COLO829 (cell line): Measurements from ENCODE around the gene IGLL1.
"Not testable (repeated sequence)": the region's sequence is repeated elsewhere in the genome, so short reads cannot be mapped to it uniquely, and the experiment has no call there.

Source experiments
- DNase-seq: peaks from one replicate; pipeline ENCODE4 v3.0.0; 2012; ENCODE audit warnings: low spot score

IGLL1 gene

DNA sequence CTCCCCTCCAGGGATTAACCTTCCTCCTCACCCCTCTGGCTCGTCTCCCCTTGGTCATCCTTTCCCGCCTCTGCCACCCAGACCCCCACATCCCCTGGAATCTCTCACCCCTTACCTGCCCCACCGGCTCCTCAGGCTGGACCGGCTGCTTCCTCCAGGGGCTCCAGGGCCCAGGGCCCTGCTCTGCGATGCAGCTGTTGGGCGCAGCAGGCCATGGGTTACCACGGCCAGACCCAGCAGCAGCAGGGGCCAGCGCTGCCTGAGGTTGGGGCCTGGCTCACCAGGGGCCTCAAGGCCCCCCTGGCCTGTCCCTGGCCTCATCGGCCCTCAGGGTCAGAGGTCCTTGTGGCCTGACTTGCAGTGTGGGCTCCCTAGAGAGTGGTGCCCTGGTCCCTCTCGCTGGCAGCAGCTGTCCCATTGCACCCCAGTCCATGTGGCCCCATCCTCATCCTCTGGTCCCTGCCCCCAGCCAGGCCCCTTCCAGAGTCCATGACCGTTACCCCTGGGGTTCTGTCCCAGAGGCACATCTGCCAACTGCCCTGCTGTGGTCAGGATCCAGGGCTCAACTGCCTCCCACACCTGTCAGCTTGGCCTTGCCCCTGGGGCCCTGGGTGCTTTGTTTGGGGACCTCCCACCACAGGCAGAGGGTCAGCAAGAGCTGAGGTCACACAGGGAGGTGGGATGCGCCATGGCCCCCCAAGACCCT lies at the start of gene IGLL1:
Gene IGLL1 (minus strand): TSS at position 421 of the 706 bp plus-strand sequence. CDS start 100 bp downstream, at position 321.
- no peak for DNase-seq

DNA sequence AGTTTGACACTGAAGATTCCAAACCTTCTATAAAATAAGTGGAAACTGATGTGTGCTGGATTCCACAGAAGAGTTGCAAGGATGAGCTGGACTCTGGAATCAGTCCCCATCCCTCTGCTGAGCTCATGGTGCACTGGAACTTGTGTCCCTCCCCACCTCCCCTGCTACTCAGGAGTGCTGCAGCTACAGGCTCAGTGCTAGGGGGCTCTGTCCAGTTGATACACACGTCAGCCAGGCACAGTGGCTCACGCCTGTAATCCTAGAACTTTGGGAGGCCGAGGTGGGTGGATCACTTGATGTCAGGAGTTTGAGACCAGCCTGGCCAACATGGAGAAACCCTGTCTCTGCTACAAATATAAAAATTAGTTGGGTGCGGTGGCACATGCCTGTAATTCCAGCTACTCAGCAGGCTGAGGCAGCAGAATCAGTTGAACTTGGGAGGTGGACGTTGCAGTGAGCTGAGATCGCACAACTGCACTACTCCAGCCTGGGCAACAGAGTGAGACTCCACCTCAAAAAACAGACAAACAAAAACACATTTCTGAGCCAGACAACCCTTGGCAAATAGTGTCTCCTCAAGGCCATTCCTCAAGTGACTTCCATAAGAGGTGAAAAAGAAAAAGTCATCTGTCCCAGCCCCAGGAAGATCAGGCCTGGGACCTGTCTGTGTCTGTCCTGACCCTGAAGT lies 48.1 kb upstream of the IGLL1 start:
- DNase-seq, result not testable (repeated sequence)

DNA sequence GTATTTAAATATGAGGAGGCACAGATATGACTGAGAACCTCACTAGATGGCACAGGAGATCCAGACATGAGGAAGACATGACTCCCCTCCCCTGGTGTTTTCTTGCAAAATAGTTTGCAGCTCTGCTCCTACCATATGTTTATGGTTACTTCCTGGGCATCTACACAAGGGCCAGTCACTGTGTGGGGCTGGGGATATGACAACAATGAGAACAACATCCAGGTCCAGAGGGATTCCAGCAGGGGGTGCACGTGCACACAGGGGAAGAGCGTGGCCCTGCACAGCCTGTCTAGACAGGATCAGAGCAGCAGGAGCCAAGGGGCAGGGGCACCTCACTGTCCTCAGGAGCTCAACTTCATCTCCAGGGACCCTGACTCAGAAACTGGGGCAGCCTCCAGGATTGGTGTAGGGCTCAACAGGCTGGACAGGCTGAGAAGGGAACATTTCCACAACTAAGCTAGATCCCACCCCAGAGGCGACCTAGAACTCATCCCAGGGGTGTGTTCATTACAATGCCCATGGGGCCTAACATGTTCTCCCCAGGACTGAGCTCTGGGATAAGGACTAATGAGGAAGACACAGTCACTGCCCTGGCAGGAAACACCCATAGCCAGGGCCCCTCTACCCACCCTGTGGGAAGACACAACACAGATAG lies 47.4 kb upstream of the IGLL1 start:
- not testable (repeated sequence) for DNase-seq

DNA sequence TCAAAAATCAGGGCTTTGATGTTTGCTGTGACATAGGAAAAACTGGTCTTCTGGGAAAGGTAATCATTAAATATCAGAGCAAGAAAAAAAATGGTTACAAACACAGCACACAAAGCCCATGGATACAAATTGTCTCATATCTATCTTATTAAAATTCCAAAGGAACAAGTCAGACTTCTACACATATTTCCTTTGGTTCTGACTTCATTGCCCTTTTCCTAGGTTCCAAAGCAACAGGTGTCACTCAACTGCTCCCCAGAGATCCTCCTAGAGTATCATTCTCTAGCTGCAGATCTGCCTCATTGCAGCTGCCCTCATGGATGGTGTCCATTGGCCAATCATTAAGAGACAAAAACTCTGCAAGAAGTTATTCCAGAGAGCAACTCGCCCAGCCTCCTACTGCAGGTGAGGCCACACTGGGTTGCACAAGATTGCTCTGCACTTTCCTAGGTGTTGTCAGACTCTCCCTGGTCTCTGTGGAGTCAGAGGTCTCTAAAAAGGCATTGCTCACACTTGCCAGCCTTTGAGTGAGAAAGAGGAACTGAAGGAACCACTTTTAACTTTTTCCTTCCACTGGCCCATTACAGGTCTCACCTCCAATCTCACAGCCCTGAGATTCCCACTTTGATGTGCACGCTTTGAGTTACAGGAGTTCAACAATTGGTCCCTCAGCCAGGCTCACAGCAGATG lies 46.3 kb upstream of the IGLL1 start:
- no peak for DNase-seq

DNA sequence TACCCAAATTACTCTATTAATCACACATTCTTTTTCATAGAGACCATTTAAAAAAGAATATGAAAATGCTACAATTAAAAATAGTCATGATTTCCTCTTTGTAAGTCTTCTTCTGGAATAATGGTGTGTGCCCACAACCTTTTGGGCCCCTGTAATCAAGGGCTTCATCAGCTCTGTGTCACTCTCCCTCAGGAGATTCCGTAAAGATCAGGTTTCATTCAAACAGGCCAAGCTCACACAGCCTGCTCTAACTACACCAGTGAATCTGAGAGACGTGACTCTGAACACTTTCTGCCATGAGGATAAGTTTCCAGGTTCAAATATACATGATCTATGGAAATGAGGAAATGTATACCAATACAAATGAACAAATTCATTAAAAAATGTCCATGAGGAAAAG lies 42.5 kb upstream of the IGLL1 start:
- DNase-seq, result no peak

DNA sequence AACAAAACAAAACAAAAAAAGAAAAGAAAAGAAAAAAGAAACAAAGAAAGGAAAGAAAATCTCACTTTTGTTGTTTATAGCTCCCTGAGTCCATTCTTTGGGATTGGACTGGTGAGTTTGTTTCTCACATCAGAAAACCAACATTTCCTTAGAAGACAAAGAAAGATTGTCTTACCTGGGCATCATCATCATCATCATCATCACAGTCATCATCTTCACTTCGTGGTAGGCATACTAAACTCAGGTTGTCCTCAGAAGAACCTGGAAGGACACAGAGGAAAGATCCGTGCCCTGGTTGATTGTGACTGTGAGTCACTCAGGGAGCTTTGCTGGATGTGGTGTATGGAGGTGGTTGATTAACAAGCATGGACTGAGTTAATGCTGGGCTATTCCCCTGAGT lies 41.8 kb upstream of the IGLL1 start:
- not testable (repeated sequence) for DNase-seq

DNA sequence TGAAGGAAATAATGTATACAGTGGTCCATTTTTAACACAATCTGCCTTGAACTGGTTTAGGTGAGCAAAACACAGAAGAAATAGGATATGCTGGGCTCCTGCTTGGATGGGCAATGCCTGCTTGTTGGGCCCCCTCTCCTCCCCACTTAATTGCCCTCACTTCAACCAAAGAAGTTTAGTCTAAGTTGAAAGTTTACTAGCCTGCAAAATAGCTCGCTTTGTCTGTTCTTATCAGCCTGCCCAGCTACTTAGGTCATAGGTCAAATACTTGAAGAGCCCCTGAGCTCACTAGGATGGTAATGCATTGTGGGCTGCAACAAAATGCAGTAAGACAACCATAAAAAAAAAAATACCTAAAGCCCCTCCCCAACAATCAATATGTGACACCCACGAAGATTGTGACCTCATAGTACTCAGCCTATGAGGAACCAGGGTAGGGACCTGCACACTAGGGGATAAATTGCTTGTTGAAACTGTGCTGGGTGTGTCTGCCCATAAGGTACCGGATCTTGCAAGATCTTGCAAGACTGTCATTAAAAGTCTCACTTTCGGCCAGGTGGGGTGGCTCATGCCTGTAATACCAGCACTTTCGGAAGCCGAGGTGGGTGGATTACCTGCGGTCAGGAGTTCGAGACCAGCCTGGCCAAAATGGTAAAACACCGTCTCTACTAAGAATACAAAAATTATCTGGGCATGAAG lies 41.1 kb upstream of the IGLL1 start:
- DNase-seq, result no peak

DNA sequence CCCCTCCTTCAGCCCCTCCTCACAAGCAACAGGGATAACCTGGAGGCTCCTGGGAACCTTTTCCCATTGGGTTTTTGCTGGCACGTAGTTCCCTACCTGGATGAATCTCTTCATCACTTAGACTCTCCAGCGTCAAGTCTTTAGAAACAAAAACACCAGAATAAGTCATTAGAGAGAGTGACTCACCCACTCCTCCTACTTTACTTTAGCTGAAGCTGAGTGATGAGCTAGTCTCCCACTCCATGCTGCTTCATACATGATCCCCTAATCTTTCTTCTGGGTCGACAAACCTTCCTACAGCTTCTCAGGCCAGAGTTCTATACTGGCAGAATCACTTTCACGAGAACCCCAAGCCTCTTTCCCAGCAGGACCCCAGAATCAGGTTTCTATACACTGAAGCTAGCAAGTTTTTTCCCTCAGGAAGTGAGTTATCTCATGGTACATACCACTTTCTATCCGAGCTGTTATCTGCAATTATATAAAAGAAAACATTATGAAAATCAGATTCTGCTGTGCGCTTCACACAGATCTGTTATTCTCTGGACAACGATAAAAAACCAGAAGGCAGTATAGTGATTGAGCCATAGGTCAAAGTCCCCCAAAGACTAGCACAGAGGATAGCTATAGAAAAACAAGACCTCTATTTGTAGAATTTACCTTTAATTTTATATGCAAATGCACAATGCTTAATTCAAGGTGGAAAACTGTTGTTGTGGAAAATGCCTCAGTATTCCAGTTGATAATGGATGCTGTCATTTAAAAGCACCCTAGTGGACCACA lies 33.3 kb upstream of the IGLL1 start:
- DNase-seq, result no peak

DNA sequence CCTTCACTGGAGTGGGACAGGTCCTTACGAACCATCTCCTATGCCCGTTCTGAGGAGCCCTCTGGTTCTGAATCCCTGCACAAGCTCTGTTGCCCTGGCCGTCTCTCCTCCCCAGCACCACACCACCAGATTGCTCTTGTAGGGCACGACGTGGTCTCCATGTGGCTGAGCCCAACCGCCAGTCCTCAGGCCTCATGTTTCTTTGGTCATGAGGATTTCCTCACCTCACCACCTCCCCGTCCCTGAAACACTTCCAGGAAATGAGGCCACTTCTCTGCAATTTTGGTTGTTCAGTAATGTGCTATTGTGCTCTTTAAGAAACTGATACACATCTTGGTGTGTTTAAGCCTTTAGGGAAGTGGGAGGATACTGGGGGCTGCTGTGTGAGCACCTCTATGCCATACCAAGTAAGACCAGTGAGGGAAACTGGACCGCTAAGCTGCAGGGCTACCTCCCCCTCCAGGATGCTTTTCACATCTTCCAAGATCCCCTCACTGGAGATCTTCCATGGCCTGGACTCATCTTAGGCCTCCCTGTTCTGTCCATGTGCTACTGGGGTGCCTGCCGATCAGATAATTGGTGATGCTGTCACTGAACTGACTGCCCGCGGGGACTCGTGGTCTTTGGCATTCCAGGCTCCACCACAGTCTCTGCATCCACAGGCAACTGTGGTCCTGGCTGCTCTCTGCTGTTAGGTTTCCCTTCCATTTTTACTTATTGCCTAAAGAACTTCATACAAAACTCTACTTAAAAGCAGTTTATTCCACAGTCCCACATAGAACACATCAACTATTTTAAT lies 30.1 kb upstream of the IGLL1 start:
- no peak for DNase-seq

DNA sequence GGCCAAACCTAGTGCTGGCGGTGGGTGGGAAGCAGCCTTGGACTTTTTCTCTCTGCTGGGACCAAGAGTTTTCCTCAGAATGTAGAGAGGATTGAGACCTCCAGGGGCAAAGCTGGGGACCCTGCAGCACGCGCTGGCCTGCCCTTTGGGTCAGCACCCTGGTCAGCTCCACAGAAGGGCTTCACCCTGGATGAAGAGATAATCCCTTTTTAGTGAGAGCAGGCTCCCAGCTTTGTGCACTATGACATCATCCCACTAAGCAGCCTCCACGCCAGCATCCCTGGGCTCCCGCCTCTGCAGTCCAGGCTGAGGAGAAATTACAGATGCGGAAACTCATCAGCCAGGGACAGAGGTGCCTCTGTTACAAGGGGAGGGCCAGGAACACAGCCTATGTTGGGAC lies 28.5 kb upstream of the IGLL1 start:
- peak; percentile 20 for DNase-seq

DNA sequence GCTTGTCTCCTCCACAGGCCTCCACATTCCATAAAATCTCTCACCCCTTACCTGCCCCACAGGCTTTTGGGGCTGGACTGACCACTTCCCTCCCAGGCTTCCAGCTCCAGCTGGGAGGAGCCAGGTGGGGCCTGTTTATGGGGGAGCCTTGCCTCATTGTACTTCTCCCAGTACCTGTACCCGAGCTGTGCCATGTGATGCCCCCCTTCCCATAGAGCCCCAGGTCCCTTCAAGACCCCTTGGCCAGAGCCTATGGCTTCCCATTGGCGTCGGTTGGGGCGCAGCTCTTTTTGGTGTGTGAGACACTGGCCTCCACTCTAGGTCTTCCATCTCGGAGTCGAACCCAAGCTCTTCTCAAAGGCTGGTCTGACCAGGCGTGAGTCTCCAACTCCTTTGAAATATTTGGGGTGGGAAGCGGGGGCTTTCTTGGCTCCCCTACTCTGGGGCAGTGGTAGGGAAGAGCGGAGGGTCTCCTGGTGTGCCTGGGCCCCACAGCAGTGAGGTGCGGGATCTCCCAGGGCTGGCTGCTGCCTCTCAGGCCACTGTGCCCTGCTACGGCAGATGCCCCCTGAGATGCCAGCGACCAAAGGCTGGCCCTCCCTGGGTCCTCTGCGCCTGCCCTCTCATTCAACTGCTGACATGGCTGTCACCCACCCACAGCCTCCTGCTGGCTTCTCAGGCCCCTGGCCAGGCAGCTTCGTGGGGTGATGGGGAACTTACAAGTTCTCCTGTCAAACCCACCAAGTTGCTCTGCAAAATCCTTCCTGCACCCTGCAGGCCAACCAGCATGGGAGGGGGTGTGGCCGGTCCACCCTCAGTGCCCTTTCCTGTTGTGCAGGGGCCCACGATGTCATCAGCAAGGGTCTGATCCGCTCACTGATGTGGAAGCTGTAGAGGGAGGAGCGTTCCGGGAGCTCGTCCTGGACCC lies 26.4 kb upstream of the IGLL1 start:
- DNase-seq, result no peak

DNA sequence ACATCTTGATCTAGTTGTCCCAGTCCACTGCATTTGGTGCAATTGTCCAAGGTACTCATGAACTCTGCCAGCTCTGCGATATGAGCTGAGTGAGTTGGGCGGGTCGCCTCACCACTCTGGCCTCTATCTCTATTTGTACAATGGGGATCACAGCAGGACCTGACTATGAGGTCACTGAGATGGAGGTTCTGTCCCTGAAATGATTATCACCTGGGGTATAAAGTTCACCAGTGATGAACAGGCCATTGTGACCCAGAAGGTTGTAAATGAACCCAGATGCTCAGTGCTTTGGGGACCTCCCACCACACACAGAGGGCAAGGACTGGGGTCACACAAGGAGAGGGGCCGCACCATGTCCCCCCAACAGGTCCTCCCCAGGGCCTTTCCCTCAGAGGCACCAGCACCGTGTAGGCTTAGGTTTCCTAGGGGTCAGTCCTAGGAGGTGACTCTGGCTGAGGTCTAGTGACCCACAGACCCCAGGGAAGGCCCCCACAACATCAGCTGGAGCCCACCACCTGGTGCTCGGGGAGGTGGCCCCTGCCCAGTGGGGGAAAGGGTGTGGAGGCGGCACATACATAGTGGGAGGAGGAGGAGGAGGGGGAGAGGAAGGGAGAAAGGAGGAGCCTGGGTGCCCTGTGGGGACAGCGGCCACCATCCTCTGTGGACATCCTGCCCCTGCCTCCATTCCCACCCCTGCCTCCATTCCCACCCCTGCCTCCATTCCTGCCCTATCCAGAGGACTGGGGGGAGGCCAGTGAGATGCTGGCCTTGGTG lies 25.0 kb upstream of the IGLL1 start:
- no peak for DNase-seq

DNA sequence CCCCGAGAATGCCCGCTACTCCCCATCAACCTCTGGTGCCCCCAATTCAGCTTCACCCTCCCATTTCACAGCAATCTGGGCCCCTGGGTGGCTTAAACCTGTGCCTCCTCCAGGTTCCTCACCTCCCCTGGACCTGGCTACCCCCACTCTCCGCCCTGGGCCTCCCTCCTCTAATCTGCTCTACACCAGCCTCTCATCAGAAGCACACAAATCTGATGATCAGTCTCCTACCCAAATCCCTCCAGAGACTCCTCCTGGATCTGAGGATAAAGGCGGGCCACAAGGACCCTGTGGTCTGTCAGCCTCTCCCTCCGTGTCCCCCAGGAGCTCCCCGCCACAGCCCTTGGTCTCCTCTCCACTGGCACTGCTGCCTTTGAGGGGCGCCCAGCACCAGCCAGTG lies 23.2 kb upstream of the IGLL1 start:
- no peak for DNase-seq

DNA sequence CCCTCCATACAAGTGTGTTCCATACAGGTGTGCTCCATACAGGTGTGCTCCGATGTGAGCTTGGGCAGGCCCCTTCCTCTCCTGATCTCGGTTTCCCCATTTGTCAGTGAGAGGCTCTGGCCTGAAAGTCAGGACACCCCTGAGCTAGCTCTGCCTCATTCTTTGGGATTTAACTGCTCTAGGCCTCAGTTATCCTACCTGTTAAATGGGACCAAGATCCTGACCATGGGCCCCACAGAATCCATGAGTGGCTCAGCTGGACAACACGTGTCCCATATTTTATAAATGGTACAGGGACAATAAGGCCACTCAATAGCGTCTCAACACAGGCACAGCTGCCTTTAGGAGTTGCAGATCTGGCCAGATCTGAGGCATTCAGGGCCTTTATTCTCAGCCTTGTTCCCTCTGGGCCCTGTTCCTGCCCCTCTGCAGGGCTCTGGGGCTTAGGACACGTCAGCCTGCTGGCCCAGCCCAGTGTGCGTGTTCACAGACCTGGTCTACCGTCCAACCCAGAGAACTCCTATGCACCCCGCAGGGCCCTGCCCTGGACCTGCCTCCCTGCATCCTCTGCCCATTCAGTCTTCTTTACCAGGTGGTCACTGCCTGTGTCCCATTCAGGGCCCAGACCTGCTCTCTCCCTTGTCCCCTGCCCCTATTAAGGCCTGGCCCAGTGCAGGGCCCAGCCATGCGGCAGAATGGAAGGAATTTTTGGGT lies 18.9 kb upstream of the IGLL1 start:
- no peak for DNase-seq

DNA sequence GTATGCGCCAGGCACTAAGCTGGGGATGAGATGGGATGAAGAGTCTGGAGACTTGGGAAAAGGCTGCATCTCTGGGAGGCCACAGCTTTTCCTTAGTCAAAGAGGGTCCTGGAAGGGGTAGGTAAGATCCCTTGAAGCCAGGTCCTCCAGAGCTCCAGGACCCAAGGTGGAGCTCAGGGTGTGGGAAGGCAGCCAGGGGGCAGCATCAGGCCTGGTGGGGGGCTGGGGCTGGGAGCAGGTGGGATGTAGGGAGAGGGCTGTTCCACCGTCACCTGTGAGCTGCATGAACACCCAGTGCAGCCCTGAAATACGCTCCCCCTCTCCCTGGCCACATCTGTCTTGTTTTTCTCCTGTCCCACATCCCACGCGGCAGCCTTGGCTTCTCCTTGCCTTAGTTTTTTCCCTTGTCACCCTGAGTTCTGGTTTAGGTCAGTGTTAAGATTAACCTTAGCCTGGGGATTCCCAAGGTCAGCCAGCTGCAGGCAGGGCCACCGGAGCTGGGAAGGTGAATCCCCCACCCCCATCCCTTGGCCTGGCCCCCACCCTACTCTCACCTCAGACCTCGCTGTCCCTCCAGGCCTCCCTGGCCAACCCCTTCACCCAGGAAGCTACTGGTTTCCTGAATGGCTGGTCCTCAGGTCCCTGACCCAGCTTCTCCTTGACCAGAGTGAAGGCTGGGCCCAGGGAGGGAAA lies 17.6 kb upstream of the IGLL1 start:
- DNase-seq, result not testable (repeated sequence)

DNA sequence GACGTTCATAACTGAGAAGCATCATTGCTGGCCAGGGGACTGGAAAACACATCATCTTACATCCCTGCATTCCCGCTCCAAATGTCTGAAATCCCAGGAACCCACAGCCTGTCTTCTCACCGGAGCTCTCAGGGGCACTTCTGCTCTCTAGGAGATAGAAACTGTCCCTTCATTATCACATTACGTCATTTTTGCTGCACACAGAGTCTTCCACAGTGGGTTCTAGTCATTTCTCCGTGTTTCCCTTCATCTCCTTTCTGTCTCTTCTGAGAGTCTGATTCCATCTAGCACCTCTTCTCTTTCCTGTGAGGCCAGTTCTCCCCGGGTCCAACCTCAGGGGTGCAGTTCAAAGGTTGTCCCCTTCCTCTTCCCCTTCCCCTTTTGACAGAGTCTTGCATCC lies 15.8 kb upstream of the IGLL1 start:
- not testable (repeated sequence) for DNase-seq

DNA sequence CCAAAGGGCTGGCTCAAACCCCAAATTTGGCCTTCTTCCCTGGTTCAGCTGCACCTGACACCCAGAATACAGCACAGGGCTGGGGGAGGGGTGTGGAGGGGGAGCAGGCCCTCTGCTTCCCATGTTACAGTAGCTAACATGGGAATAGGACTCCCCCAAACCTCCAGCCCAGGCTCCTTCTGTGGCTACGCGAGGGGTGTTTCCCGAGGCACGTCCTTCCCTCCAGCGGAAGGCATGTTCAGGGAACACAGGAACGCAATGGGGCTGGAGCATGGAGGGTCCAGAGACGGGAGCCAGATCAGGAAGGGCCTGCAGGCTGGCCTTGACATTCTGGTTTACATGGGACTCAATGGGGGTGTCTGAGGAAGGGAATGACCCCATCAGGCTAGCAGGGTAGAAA lies 11.8 kb upstream of the IGLL1 start:
- DNase-seq, result no peak
